IPS-11a (cell line): ENCODE data around the gene FUT3.
A peak's percentile ranks its signal among the peaks of the same experiment; 100 is the strongest.
"Not testable (repeated sequence)": the region's sequence is repeated elsewhere in the genome, so short reads cannot be mapped to it uniquely, and the experiment has no call there.

ENCODE experiments used
- H3K4me3 ChIP-seq: one replicate; pipeline ENCODE4 v1.5.1; 2013; ENCODE audit warnings: low read depth, low read length, control low read depth

The FUT3 gene

GRCh38 chr19:5850189-5850588, 1.1 kb downstream of the FUT3 start:
- no peak overlapping the region for H3K4me3 ChIP-seq

- H3K4me3 ChIP-seq: not testable (repeated sequence)
These were observed 2.6 kb downstream of the FUT3 start for GRCh38 chr19:5848621-5849020.

- H3K4me3 ChIP-seq: not testable (repeated sequence)
These were observed 3.4 kb downstream of the FUT3 start for GRCh38 chr19:5847846-5848245.

- no peak overlapping the region for H3K4me3 ChIP-seq
These were observed 6.5 kb downstream of the FUT3 start for GRCh38 chr19:5844456-5845433.

GRCh38 chr19:5843295-5843927, 7.8 kb downstream of the FUT3 start:
- H3K4me3 ChIP-seq: no peak overlapping the region

- not testable (repeated sequence) for H3K4me3 ChIP-seq
These were observed 9.5 kb downstream of the FUT3 start for GRCh38 chr19:5841735-5842111.

- no peak within 1 kb of the TSS for H3K4me3 ChIP-seq
These were observed 11.9 kb downstream of the FUT3 start, which contains the start of gene FUT6 for GRCh38 chr19:5839065-5840017. TSS of gene FUT6 (minus strand) at chr19:5839702. CDS start at chr19:5832567, 7,135 bp downstream.

GRCh38 chr19:5838353-5839064, 12.7 kb downstream of the FUT3 start:
- no peak overlapping the region for H3K4me3 ChIP-seq

- H3K4me3 ChIP-seq: no peak overlapping the region
These were observed 13.4 kb downstream of the FUT3 start for GRCh38 chr19:5837761-5838352.

GRCh38 chr19:5832527-5833216, 18.6 kb downstream of the FUT3 start:
- H3K4me3 ChIP-seq: no peak overlapping the region

GRCh38 chr19:5832061-5832460, 19.2 kb downstream of the FUT3 start:
- H3K4me3 ChIP-seq: no peak overlapping the region

- no peak overlapping the region for H3K4me3 ChIP-seq
These were observed 20.1 kb downstream of the FUT3 start for GRCh38 chr19:5831159-5831558.

GRCh38 chr19:5829567-5830310, 21.5 kb downstream of the FUT3 start:
- no peak overlapping the region for H3K4me3 ChIP-seq

GRCh38 chr19:5828661-5829566, 22.3 kb downstream of the FUT3 start:
- H3K4me3 ChIP-seq: peak overlapping the region; percentile 64

GRCh38 chr19:5827891-5828660, 23.2 kb downstream of the FUT3 start:
- peak overlapping the region; percentile 64 for H3K4me3 ChIP-seq

GRCh38 chr19:5827342-5827890, 23.8 kb downstream of the FUT3 start:
- peak overlapping the region; percentile 64 for H3K4me3 ChIP-seq
